K562 (cell line): ENCODE results near the gene L3MBTL3. TPM values are rescaled to one million over a fixed set of nuclear protein-coding genes. Genes with fewer than 3 reads are reported as not detected.

Experiments
- ATAC-seq: fragments of 200-7000 bp; cut with Tn5 transposase; 3 replicates; pipeline ENCODE4 v1.9.1; 2020; ENCODE audit warnings: moderate library complexity
- BruUV-seq: library from RNA; stranded (reverse); fragments of 400-500 nt; replicated peaks from 2 replicates; lab custom pipeline; 2021; lab: Mats Ljungman, UMichigan
- CTCF ChIA-PET: fragments of 300-600 bp; formaldehyde crosslinking; extraction: SDS; loops from one replicate; lab custom pipeline; 2021; ENCODE audit warnings: low intra/inter-chr PET ratio; lab: Yijun Ruan, JAX
- POLR2A ChIA-PET: fragments of 300-600, 350-650 bp; sonication (Branson Sonifier 250); formaldehyde crosslinking; extraction: SDS; loops from one replicate; lab custom pipeline; 2021; ENCODE audit warnings: antibody characterized with exemption, inconsistent platforms; lab: Yijun Ruan, JAX
- DNase-seq, 4 experiments: peaks; one replicate each; pipeline versions ENCODE4 v3.0.0 to v3.0.0-alpha.2; 2011 to 2018; ENCODE audit warnings: low spot score in 3 of 4, mixed read lengths in 3 of 4; ENCODE audit errors: extremely low read depth in 1 of 4
- FAIRE-seq: peaks from 2 replicates; lab custom pipeline; 2011; peaks lifted over from hg19 to GRCh38; lab: Jason Lieb, UNC
- H2AFZ ChIP-seq: 2 replicates; pipeline ENCODE4 v1.6.0; 2011; ENCODE audit warnings: low read depth, low read length, control low read depth, inconsistent platforms
- H3K27ac ChIP-seq: fragments of 200-600 bp; 3 replicates; pipeline ENCODE4 v1.8.0; 2011; ENCODE audit warnings: low read depth, mild to moderate bottlenecking, control low read depth, inconsistent platforms, low read length, moderate library complexity, mixed read lengths; ENCODE audit errors: extremely low read depth
- H3K27me3 ChIP-seq, 2 experiments: fragments of 300-600 bp in 1 of 2; 2 replicates in 1 of 2; 3 replicates in 1 of 2; pipeline versions ENCODE4 v1.6.0 to v1.8.0; 2011; ENCODE audit warnings: inconsistent platforms in 2 of 2, low read length in 2 of 2, mild to moderate bottlenecking in 1 of 2, mixed read lengths in 1 of 2, moderate library complexity in 1 of 2; ENCODE audit not compliant: control insufficient read depth in 2 of 2, insufficient read depth in 2 of 2
- H3K36me3 ChIP-seq: fragments of 300-600 bp; 3 replicates; pipeline ENCODE4 v1.8.0; 2011; ENCODE audit warnings: mild to moderate bottlenecking, low read length, inconsistent platforms; ENCODE audit not compliant: control insufficient read depth, insufficient read depth
- H3K4me1 ChIP-seq, 2 experiments: fragments of 200-600 bp in 1 of 2; replicated peaks in 1 of 2; 2 replicates in 1 of 2; 3 replicates in 1 of 2; pipeline versions ENCODE4 v1.5.1 to v1.8.0; 2011; ENCODE audit warnings: inconsistent platforms in 2 of 2, low read length in 2 of 2, mild to moderate bottlenecking in 1 of 2, mixed read lengths in 1 of 2, moderate library complexity in 1 of 2; ENCODE audit not compliant: control insufficient read depth in 2 of 2, insufficient read depth in 2 of 2
- H3K4me2 ChIP-seq: 2 replicates; pipeline ENCODE4 v1.6.1; 2011; ENCODE audit warnings: low read length, control low read depth, inconsistent platforms, mixed read lengths; ENCODE audit not compliant: insufficient read depth
- H3K4me3 ChIP-seq: fragments of 200-600 bp; sonication (generic), shearing (Covaris generic); 2 replicates; pipeline ENCODE4 v1.5.1; 2016; ENCODE audit warnings: control low read depth, inconsistent platforms
- H3K79me2 ChIP-seq: fragments of 200-600 bp; 3 replicates; pipeline ENCODE4 v1.8.0; 2011; ENCODE audit warnings: low read length, inconsistent platforms; ENCODE audit not compliant: control insufficient read depth, insufficient read depth
- H3K9ac ChIP-seq, 2 experiments: 2 replicates each; pipeline versions ENCODE4 v1.6.0 to v1.6.1; 2011; ENCODE audit warnings: low read depth in 2 of 2, low read length in 2 of 2, control low read depth in 1 of 2, inconsistent platforms in 1 of 2, mild to moderate bottlenecking in 1 of 2, mixed read lengths in 1 of 2; ENCODE audit not compliant: insufficient read depth in 1 of 2
- H3K9me1 ChIP-seq: one replicate; pipeline ENCODE4 v1.6.0; 2011; ENCODE audit warnings: inconsistent platforms, mild to moderate bottlenecking, low read length, moderate library complexity; ENCODE audit not compliant: control insufficient read depth, insufficient read depth
- H3K9me3 ChIP-seq: replicated peaks from 2 replicates; pipeline ENCODE4 v1.5.1; 2011; ENCODE audit warnings: low read depth, low read length, inconsistent platforms; ENCODE audit not compliant: control insufficient read depth, insufficient read depth
- H4K20me1 ChIP-seq: replicated peaks from 2 replicates; pipeline ENCODE4 v1.6.1; 2011; ENCODE audit warnings: low read length, inconsistent platforms, mixed read lengths; ENCODE audit not compliant: control insufficient read depth, insufficient read depth
- ELF2 ChIP-seq: fragments of 250-450 bp; sonication (Bioruptor Pico); IDR thresholded peaks from 2 replicates; pipeline ENCODE4 v1.5.0; 2021; ENCODE audit warnings: mild to moderate bottlenecking
- ETS2 ChIP-seq: IDR thresholded peaks from 2 replicates; pipeline ENCODE4 v1.6.1; 2016; ENCODE audit warnings: borderline replicate concordance, missing genetic modification characterization, mild to moderate bottlenecking, moderate library complexity, missing compliant biosample characterization; ENCODE audit not compliant: poor library complexity, severe bottlenecking
- ID3 ChIP-seq, 2 experiments: fragments of 250-450 bp in 1 of 2; fragments of 450-650 bp in 1 of 2; sonication (Bioruptor Pico) in 1 of 2; IDR thresholded peaks; 2 replicates each; pipeline versions ENCODE4 v1.6.1 to v1.8.0; 2016 to 2021; ENCODE audit warnings: mild to moderate bottlenecking in 2 of 2, moderate library complexity in 2 of 2, missing compliant biosample characterization in 1 of 2, missing genetic modification characterization in 1 of 2
- KAT8 ChIP-seq: fragments of 450-650 bp; IDR thresholded peaks from 2 replicates; pipeline ENCODE4 v1.6.1; 2016; ENCODE audit warnings: low read depth, mild to moderate bottlenecking
- MED1 ChIP-seq: sonication (generic); formaldehyde crosslinking; IDR thresholded peaks from 2 replicates; pipeline ENCODE4 v1.8.1; 2023; ENCODE audit warnings: missing genetic modification reagents, borderline replicate concordance
- WGBS: fragments of 100-300 bp; shearing (Covaris generic); methylation state at CpG from one replicate; pipeline ENCODE4 v1.1.6; 2016; ENCODE audit warnings: low coverage, mixed read lengths; ENCODE audit not compliant: insufficient coverage; ENCODE audit errors: missing lambda C conversion rate; 5-methylcytosine and 5-hydroxymethylcytosine counted together
- in situ Hi-C: fragments of 300-500 bp; cut with MboI; formaldehyde crosslinking; loops from 4 replicates; pipeline ENCODE4 v1.15.0; 2018; ENCODE audit warnings: inconsistent platforms, mixed read lengths
- intact Hi-C: fragments of 100-400 bp; cut with micrococcal nuclease; formaldehyde crosslinking; loops from 2 replicates; pipeline ENCODE4 v1.14.2; 2022
- polyA plus RNA-seq, 8 experiments: library from polyadenylated mRNA; depleted of rRNA in 4 of 8; stranded (reverse) in 5 of 8; unstranded in 3 of 8; fragments of >200 nt; fragmentation: Nextera tagmentation in 2 of 8; fragmentation: Illumina TruSeq in 1 of 8; extraction: Ambion mirVana in 2 of 8; extraction: Trizol in 1 of 8; gene quantifications; 2 replicates each; pipeline versions ENCODE4 v1.2.1 to v1.2.3, GENCODE V29; 2011 to 2014; ENCODE audit warnings: inconsistent platforms in 1 of 8, missing spikeins in 1 of 8
- total RNA-seq, 7 experiments: library from RNA; depleted of rRNA in 6 of 7; stranded (reverse); fragments of >200 nt in 6 of 7; fragmentation: Illumina TruSeq in 2 of 7; extraction: Trizol in 2 of 7; gene quantifications; 2 replicates each; pipeline versions ENCODE4 v1.2.1 to v1.2.3, GENCODE V29; 2011 to 2021; ENCODE audit warnings: low replicate concordance in 1 of 7

Gene L3MBTL3
- total and polyA plus RNA-seq, 9 of the 15 experiments (the other 6 are each of a cell fraction or from before 2014, with no cell fraction given), result 0.83 to 6.9 (median 5.4) TPM

DNA sequence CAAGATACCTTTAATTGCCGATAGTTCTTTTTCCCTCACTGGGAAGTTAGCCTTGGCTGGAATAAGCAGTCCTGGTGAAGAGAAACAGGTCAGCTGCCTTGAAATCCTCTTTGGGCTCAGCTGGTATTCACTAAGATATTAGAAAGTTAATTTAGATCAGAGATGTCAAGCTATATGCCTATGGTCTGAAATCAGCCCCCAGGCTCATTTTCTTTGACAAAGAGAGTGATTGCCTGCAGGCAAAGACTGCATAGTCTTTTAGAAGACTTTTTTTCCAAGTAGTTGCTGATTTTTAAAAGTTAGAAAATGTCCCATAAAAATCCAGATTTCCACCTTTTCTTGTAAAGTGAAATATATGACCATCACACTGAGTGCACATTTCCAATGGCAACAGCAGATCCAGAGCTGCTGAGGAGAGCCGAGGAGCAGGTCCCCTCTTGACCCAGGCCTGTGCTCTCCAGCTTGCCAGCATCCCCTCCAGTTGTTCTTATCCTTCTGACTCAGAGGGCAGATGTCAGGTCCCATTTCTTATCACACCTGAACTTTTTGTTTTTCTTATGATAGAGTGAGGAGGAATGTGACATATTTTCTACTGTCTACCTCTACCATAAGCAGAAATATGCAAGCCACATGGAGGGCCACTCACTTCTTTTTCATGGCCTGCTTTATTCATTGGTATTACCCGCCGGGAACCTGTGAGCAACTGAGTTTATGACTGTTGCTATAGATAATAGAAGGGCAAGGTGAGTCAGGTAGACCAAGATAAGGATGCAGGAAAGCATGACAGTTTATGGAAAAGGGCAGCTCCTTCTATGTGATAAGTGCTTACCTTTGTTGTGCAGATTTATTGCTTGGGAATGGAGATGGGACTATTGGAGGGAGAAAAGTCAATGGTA lies 17.6 kb upstream of the L3MBTL3 start:
- no peak for ATAC-seq
- Histone ChIP-seq H3K4me3 (no peak overlapping the region), H3K4me2 (no peak overlapping the region), H3K4me1 (no peaks in the 10 kb centered on the region; a peak in 2 of 5 replicates), H2AFZ (no peak overlapping the region), H3K9ac (no peak overlapping the region), H3K27me3 (no peaks in the 10 kb centered on the region), H3K9me1 (no peaks in the 10 kb centered on the region), H3K36me3 (no peaks in the 10 kb centered on the region), H3K27ac (no peak overlapping the region), H3K79me2 (no peaks in the 10 kb centered on the region), H4K20me1 (no peaks in the 10 kb centered on the region), H3K9me3 (no peaks in the 10 kb centered on the region)
- no peak for TF ChIP-seq ID3 (CRISPR knock-in tag; IDR thresholded peaks at IDR 0.05)
- no peak for TF ChIP-seq ID3 (tag; IDR thresholded peaks at IDR 0.05)
- TF ChIP-seq MED1 (CRISPR knock-in tag), result no peak
- no peak for TF ChIP-seq ETS2
- TF ChIP-seq ELF2 (CRISPR knock-in tag), result no peak
- no peak for TF ChIP-seq KAT8
- intact Hi-C loops (no loop called here), in situ Hi-C loops (loop anchor here (25.0 kb wide), 1 partner anchor 413 kb away; no protein-coding TSS in a partner anchor)
- peak in 1 of 4 experiments; percentile 11 for DNase-seq
- ChIA-PET POLR2A (no interaction called here), CTCF (no interaction called here)
- no TSS peak for BruUV-seq
- no peak for FAIRE-seq
- WGBS, result 4% methylated on average over 4 of the region's 4 CpGs
